Immature natural killer cell (primary cell): ENCODE data around the gene KDM8. TPM values are rescaled to one million over a fixed set of nuclear protein-coding genes. Genes with fewer than 3 reads are reported as not detected.
"Not testable (repeated sequence)": the region's sequence is repeated elsewhere in the genome, so short reads cannot be mapped to it uniquely, and the experiment has no call there.

Experiments used
- DNase-seq, 3 donors: peaks; one replicate each; pipeline ENCODE4 v3.0.0; 2022; ENCODE audit warnings: mixed read lengths in 1 of 3
- H3K27ac Mint-ChIP-seq, 6 donors: one replicate each; pipeline ENCODE4 v1.8.0; 2020; ENCODE audit warnings: mixed read lengths in 6 of 6, mild to moderate bottlenecking in 5 of 6, inconsistent platforms in 4 of 6, moderate library complexity in 3 of 6
- H3K27me3 Mint-ChIP-seq, 3 donors: one replicate each; pipeline ENCODE4 v1.8.0; 2020 to 2021; ENCODE audit warnings: low read depth in 3 of 3, mild to moderate bottlenecking in 3 of 3, mixed read lengths in 3 of 3, moderate library complexity in 3 of 3, inconsistent platforms in 1 of 3
- H3K36me3 Mint-ChIP-seq, 3 donors: one replicate each; pipeline ENCODE4 v1.8.0; 2020; ENCODE audit warnings: mixed read lengths in 3 of 3, inconsistent platforms in 2 of 3, mild to moderate bottlenecking in 2 of 3
- H3K4me1 Mint-ChIP-seq, 2 donors: one replicate each; pipeline ENCODE4 v1.8.0; 2020; ENCODE audit warnings: inconsistent platforms in 2 of 2, mild to moderate bottlenecking in 2 of 2, mixed read lengths in 2 of 2, moderate library complexity in 1 of 2
- H3K4me3 Mint-ChIP-seq, 5 donors: one replicate each; pipeline ENCODE4 v1.8.0; 2020; ENCODE audit warnings: mild to moderate bottlenecking in 5 of 5, mixed read lengths in 5 of 5, inconsistent platforms in 3 of 5, moderate library complexity in 3 of 5
- H3K9me3 Mint-ChIP-seq, 6 donors: one replicate each; pipeline ENCODE4 v1.8.0; 2020; ENCODE audit warnings: mild to moderate bottlenecking in 6 of 6, mixed read lengths in 6 of 6, inconsistent platforms in 4 of 6, moderate library complexity in 3 of 6
- polyA plus RNA-seq, 3 donors: library from polyadenylated mRNA; unstranded; fragments of 300-500 nt; fragmentation: Illumina TruSeq; gene quantifications; one replicate each; pipeline ENCODE4 v1.2.3, GENCODE V29; 2021

KDM8 gene
- polyA plus RNA-seq, 3 donors from 2014 or later = 4.3 to 6.2 (median 5.1) TPM

DNA sequence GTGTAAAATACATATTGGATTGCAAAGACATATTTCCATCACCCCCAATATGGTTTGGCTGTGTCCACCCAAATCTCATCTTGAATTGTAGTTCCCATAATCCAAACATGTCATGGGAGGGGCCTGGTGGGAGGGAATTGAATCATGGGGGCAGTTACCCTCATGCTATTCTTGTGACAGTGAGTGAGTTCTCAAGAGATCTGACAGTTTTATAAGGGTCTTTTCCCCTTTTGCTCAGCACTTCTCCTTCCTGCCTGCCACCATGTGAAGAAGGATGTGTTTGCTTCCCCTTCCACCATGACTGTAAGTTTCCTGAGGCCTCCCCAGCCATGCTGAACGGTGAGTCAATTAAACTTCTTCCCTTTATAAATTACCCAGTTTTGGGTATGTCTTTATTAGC is 43.8 kb downstream of the KDM8 start:
- DNase-seq, H3K4me3 Mint-ChIP-seq, H3K9me3 Mint-ChIP-seq, H3K27me3 Mint-ChIP-seq: not testable (repeated sequence)
- Mint-ChIP-seq H3K4me1 (peaks cover 35 to 47% of the 10 kb centered on the region in 2 donors), H3K36me3 (peaks cover 3 to 19% (median 18%) of the 10 kb centered on the region in 3 donors), H3K27ac (peak overlapping the region in 1 of 6 donors; percentile 10)

DNA sequence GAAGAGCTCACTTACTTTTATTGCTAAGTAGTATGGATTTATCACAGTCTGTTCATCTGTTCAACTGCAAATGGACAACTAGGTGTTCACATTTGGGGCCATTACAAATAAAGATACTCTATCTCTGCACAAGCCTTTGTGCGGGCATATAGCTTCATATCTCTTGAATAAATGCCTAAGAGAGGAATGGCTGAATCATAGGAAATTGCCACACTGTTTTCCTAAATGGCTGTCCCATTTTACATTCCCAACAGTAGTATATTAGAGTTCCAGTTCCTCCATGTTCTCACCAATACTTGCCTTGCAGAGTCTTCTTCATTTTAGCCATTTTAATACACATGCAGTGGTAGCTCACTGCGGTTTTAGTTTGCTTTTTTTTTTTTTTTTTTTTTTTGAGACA is 44.7 kb downstream of the KDM8 start:
- Mint-ChIP-seq H3K9me3 (no peaks in the 10 kb centered on the region), H3K27ac (peak overlapping the region in 1 of 6 donors; percentile 30), H3K4me1 (peaks cover 29 to 40% of the 10 kb centered on the region in 2 donors), H3K4me3 (no peak overlapping the region), H3K36me3 (peaks cover 3 to 19% (median 18%) of the 10 kb centered on the region in 3 donors), H3K27me3 (no peaks in the 10 kb centered on the region)
- no peak for DNase-seq

DNA sequence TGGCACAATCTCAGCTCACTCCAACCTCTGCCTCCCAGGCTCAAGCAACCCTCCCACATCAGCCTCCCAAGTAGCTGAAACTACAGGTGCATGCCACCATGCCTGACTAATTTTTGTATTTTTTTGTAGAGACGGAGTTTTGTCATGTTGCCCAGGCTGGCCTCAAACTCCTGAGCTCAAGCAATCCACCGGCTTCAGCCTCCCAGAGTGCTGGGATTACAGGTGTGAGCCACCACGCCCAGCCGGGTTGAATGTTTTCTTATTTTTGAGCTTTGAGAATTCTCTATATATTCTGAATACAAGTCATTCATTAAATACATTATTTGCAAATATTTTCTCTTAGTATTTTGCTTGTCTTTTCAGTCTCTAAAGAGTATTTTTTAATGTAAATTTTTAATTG is 45.6 kb downstream of the KDM8 start:
- not testable (repeated sequence) for H3K4me3 Mint-ChIP-seq, H3K9me3 Mint-ChIP-seq, H3K27me3 Mint-ChIP-seq, DNase-seq
- Mint-ChIP-seq H3K36me3 (peaks cover 3 to 19% (median 18%) of the 10 kb centered on the region in 3 donors), H3K27ac (peak overlapping the region in 1 of 6 donors; percentile 36), H3K4me1 (peaks cover 22 to 40% of the 10 kb centered on the region in 2 donors)

DNA sequence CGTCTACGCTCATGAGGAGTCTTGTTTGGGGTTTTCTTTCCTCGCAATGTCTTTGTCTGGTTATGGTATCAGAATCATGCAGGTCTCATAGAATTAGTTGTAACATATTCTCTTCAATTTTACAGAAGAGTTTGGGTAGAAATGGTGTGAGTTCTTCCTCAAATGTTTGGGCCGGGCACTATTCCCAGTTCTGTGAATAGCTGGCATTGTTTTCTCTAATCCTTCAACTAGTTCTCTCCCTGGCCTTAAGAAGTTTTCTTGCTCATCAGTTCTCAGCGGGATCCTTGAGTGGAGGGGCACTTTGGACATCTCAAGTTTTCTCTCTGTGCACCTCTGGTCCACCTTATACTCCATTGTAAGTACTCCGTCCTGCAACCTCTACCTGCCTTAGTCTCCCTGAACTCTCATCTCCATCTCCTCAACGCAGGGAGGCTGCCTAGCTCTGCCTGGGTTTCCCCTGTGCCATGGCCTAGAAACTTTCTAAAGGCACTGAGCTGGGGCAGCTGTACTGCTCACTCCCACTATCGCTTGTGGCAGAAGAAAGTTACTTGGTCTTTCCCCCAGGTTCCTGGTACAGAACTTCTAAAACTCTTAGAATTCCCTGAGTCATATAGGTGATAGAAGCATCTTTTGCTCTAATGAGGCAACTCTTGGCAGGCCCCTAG is 48.3 kb downstream of the KDM8 start:
- DNase-seq = no peak
- H3K4me1 Mint-ChIP-seq = peaks cover 14 to 36% of the 10 kb centered on the region in 2 donors
- H3K36me3 Mint-ChIP-seq = peaks cover 23 to 36% (median 29%) of the 10 kb centered on the region in 3 donors
- H3K4me3 Mint-ChIP-seq = no peak overlapping the region
- H3K27ac Mint-ChIP-seq = peak overlapping the region in 2 of 6 donors; percentile 1 to 53
- H3K9me3 Mint-ChIP-seq = no peaks in the 10 kb centered on the region
- no peaks in the 10 kb centered on the region for H3K27me3 Mint-ChIP-seq

DNA sequence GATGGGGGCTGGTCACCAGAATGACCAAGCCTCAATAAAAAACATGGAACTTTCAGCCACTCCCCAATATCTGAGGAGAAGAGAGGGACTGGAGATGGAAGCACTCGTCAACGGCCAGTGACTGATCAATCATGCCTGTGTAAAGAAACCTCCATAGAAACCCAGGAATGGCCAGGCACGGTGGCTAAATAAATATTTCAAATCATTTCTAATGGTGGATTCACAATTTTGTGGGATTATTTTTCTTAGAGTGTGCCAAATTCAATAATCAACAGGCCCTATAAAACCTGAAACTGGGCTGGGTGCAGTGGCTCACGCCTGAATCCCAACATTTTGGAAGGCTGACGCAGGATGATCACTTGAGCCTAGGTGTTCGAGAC is 48.9 kb downstream of the KDM8 start:
- H3K36me3 Mint-ChIP-seq = peaks cover 26 to 34% (median 32%) of the 10 kb centered on the region in 3 donors
- peaks cover 14 to 36% of the 10 kb centered on the region in 2 donors for H3K4me1 Mint-ChIP-seq
- H3K27me3 Mint-ChIP-seq = no peaks in the 10 kb centered on the region
- peak overlapping the region in 1 of 6 donors; percentile 53 for H3K27ac Mint-ChIP-seq
- no peak overlapping the region for H3K4me3 Mint-ChIP-seq
- no peaks in the 10 kb centered on the region for H3K9me3 Mint-ChIP-seq
- DNase-seq = no peak

DNA sequence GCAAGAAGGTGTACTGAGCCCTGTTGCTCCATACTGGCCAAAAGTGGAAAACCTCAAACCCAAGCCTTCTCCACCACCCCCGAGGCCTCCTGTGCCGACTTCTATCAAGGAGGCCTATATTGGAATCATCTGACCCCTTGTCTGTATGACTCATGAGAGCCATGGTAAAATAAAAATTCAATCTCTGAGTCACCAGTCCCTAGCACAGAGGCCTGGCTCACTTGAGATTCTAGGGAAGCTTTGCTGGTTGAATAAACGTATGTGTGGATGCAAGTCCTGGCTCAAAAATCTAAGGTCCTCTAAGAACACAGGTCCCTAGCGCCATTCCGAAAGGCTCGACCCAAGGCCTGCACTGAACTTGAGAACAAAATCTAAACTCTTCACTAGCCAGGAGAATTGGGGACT is 50.2 kb downstream of the KDM8 start:
- Mint-ChIP-seq H3K4me1 (peaks cover 13 to 36% of the 10 kb centered on the region in 2 donors), H3K9me3 (no peaks in the 10 kb centered on the region), H3K4me3 (peak overlapping the region in 1 of 5 donors; percentile 1), H3K27ac (peak overlapping the region in 4 of 6 donors; percentile 12 to 75 (median 46)), H3K36me3 (peaks cover 26 to 31% (median 27%) of the 10 kb centered on the region in 3 donors), H3K27me3 (no peaks in the 10 kb centered on the region)
- DNase-seq = no peak

DNA sequence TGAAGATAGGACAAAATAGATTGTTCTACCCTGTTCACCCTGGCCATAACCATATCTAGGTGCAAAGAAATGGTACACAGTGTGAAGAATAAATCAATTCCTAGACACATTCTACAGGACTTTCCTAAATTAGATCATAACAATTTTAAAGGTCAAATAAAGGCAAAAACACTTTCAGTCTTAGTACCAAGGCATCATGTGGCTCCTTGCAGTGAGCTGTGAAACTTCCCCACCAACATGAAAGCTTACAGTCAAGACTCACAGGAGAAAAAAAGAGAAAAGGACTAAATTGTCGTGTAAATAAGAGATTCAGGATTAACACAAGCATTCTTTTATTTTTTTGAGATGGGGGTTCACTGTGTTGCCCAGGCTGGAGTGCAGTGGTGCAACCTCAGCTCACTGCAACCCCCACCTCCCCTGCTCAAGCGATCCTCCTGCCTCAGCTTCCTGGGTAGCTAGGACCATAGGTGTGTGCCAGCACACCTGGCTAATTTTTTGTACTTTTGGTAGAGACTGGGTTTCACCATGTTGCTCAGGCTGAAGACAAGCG is 51.0 kb downstream of the KDM8 start:
- H3K27me3 Mint-ChIP-seq = no peaks in the 10 kb centered on the region
- H3K36me3 Mint-ChIP-seq = peaks cover 26 to 35% (median 26%) of the 10 kb centered on the region in 3 donors
- no peak for DNase-seq
- H3K4me3 Mint-ChIP-seq = no peak overlapping the region
- peak overlapping the region; percentile 42 to 86 (median 73) for H3K27ac Mint-ChIP-seq
- H3K9me3 Mint-ChIP-seq = no peaks in the 10 kb centered on the region
- H3K4me1 Mint-ChIP-seq = peaks cover 15 to 40% of the 10 kb centered on the region in 2 donors

DNA sequence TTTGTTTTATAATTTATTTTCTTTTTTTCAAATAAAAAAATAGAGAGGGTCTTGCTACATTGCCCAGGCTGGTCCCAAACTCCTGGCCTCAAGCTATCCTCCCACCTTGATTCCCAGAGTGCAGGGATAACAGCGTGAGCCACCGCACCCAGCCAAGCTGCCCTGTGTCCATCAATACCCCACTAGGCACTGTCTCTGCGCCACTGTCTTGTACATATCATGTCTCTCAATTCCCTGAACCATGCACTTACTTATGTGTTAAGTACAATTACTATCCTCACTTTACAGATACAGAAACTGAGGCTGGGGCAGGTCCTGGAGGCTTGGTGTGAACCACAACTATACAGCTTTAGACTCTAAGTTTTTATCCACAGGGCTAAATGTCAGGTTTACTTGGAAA is 53.5 kb downstream of the KDM8 start:
- peaks cover 20 to 29% (median 26%) of the 10 kb centered on the region in 3 donors for H3K36me3 Mint-ChIP-seq
- no peak for DNase-seq
- H3K4me3 Mint-ChIP-seq = no peak overlapping the region
- no peaks in the 10 kb centered on the region for H3K27me3 Mint-ChIP-seq
- no peaks in the 10 kb centered on the region for H3K9me3 Mint-ChIP-seq
- peak overlapping the region in 1 of 6 donors; percentile 19 for H3K27ac Mint-ChIP-seq
- peaks cover 18 to 41% of the 10 kb centered on the region in 2 donors for H3K4me1 Mint-ChIP-seq

DNA sequence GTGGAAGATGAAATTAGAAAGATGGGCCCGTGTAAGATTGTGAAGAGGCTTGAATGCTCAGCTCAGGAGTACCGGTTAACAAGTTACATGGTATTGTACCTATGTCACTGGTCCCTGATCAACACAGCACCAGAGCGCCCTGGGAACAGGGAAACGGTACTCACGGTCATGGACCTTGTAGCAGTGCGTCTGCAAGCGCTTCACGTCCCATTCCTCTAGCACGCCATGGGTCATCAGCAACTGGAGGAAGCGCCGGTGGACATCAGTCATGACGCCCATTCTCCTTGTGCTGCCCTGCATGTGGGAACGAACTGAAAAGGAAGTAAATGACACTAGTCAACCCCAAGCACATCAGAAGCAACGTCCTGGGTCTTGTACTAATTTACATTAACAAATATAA is 53.9 kb downstream of the KDM8 start:
- Mint-ChIP-seq H3K4me1 (peaks cover 18 to 40% of the 10 kb centered on the region in 2 donors), H3K27me3 (no peaks in the 10 kb centered on the region), H3K4me3 (no peak overlapping the region), H3K9me3 (no peaks in the 10 kb centered on the region), H3K36me3 (peaks cover 20 to 29% (median 26%) of the 10 kb centered on the region in 3 donors), H3K27ac (no peak overlapping the region)
- no peak for DNase-seq

DNA sequence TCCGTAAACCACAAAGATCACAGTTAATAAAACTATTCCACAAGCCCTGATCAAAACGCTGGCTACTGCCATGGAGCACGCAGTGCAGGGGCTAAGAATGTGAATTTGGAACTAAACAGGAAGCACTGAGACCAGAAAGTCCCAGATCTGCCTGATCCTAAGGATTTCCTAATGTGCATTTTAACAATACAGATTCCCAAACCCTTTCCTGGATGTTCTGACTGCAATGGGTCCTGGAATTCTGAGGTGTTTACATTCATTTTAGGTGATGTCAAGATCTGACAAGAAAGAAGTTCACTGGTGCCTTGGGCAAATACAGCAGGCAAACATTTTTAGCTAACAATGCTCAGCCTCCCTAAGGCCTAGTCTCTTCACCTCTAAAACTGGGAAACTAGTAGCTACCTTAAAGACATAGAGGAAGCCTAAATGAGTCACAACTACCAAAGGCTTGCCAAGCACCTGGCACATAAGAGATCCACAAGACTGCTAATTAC is 55.0 kb downstream of the KDM8 start:
- DNase-seq = no peak
- peaks cover 19 to 42% of the 10 kb centered on the region in 2 donors for H3K4me1 Mint-ChIP-seq
- no peaks in the 10 kb centered on the region for H3K9me3 Mint-ChIP-seq
- H3K27ac Mint-ChIP-seq = no peak overlapping the region
- no peak overlapping the region for H3K4me3 Mint-ChIP-seq
- peaks cover 25 to 29% (median 28%) of the 10 kb centered on the region in 3 donors for H3K36me3 Mint-ChIP-seq
- no peaks in the 10 kb centered on the region for H3K27me3 Mint-ChIP-seq

DNA sequence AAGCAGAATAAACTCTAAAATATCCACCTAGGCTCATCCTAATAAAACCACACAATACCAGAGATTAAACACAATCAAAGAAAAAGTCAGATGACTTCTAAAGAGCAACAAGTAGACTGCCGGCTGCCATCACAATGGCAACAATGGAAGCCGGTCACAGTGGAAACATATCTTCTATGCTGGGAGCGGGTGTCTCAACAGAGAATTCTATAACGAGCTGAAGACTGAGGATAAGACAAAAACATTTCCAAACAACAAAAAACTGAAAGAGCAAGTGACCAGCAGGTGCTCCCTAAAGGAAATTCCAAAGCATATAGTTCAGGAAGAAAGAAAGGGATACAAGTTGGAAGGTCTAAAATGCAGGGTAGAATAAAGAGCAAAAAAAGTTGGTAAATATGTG is 56.4 kb downstream of the KDM8 start:
- H3K4me3 Mint-ChIP-seq = no peak overlapping the region
- H3K36me3 Mint-ChIP-seq = peaks cover 20 to 25% (median 22%) of the 10 kb centered on the region in 3 donors
- H3K27ac Mint-ChIP-seq = peak overlapping the region in 2 of 6 donors; percentile 73 to 81
- H3K9me3 Mint-ChIP-seq = no peaks in the 10 kb centered on the region
- H3K27me3 Mint-ChIP-seq = no peaks in the 10 kb centered on the region
- DNase-seq = no peak
- peaks cover 13 to 28% of the 10 kb centered on the region in 2 donors for H3K4me1 Mint-ChIP-seq

DNA sequence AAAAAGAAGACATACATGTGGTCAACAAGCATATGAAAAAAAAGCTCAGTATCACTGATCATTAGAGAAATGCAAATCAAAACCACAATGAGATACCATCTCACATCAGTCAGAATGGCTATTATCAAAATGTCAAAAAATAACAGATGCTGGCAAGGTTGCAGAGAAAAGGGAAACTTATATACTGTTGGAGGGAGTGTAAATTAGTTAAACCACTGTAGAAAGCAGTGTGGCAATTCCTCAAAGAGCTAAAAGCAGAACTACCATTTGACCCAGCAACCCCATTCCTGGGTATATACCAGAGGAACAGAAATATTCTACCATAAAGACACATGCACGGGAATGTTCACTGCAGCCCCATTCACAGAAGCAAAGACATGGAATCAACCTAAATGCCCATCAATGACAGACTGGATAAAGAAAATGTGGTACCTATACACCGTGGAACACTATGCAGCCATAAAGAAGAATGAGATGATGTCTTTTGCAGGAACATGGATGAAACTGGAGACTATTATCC is 59.6 kb downstream of the KDM8 start:
- not testable (repeated sequence) for H3K27me3 Mint-ChIP-seq, DNase-seq, H3K4me3 Mint-ChIP-seq, H3K9me3 Mint-ChIP-seq, H3K36me3 Mint-ChIP-seq
- Mint-ChIP-seq H3K27ac (peak overlapping the region in 2 of 6 donors; percentile 10 to 41), H3K4me1 (peaks cover 23 to 37% of the 10 kb centered on the region in 2 donors)

DNA sequence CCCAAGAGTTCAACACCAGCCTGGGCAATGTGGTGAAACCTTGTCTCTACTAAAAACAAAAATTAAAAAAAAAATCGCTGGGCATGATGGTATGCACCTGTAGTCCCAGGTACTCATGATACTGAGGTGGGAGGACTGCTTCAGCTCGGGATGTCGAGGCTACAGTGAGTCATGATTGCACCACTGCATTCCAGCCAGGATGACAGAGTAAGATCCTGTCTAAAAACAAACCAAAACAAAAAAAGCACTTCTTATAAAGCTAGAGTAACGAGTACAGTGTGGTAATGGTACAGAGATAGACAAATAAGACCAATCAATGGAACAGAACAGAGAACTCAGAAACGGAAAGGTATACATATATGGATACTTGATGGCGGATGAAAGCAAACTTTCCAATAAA is 60.8 kb downstream of the KDM8 start:
- DNase-seq = no peak
- Mint-ChIP-seq H3K27ac (peak overlapping the region in 1 of 6 donors; percentile 58), H3K36me3 (peaks cover 1 to 6% (median 4%) of the 10 kb centered on the region in 3 donors), H3K27me3 (peaks cover 3 to 5% (median 3%) of the 10 kb centered on the region in 3 donors), H3K4me3 (no peak overlapping the region), H3K9me3 (no peaks in the 10 kb centered on the region), H3K4me1 (peaks cover 31 to 46% of the 10 kb centered on the region in 2 donors)

DNA sequence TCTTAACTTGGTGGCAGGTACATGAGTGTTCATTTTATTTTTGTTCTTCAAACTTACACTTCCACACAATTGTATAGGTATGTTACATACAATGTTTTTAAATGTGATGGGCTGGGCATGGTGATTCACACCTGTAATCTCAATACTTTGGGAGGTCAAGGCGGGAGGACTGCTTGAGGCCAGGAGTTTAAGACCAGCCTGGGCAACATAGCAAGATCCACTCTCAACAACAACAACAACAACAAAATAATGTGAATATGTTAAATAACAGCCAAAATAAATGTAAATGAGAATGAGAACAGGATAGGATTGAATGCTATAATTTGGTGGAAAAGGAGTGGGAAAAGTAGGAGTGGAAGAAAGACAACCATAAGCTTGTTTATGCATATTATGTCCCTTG is 62.7 kb downstream of the KDM8 start:
- no peak for DNase-seq
- Mint-ChIP-seq H3K36me3 (peaks cover 0 to 5% (median 4%) of the 10 kb centered on the region in 3 donors), H3K4me1 (peaks cover 34 to 47% of the 10 kb centered on the region in 2 donors), H3K4me3 (no peak overlapping the region), H3K27me3 (peaks cover 3 to 5% (median 3%) of the 10 kb centered on the region in 3 donors), H3K9me3 (no peaks in the 10 kb centered on the region), H3K27ac (peak overlapping the region in 5 of 6 donors; percentile 19 to 75 (median 69))
